ENCODE measurements around the gene TEKT1. TPM values are rescaled to one million over a fixed set of nuclear protein-coding genes. Genes with fewer than 3 reads are reported as not detected.
A peak's percentile ranks its signal among the peaks of the same experiment; 100 is the strongest.
"Not testable (repeated sequence)": the region's sequence is repeated elsewhere in the genome, so short reads cannot be mapped to it uniquely, and the experiment has no call there.

The TEKT1 gene
- polyA plus RNA-seq, 3 donors = 0.39 to 1.4 (median 0.70) TPM

DNA sequence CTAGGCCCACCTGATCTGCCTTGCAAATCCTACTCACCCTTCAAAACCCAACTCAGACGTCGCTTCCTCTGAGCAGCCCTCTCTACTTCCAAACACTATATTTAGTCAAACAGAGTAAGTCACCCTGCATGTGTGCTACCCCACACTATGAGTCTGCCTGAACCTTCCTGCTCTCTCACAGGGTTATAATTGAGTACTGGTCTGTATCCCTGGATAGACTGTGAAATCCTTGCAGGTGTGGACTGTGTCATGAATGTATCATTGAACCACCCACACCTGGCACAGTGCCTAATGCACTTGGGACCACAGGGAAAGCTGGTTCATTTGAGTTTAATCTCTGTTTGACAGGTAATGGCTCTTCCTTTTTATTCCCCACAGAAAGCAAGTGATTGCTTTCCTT lies 52.1 kb downstream of the TEKT1 start:
- DNase-seq (ENCODE audit: extremely low read depth in 1 of 11, low read depth in 9 of 11, low spot score in 4 of 11) = no peak

DNA sequence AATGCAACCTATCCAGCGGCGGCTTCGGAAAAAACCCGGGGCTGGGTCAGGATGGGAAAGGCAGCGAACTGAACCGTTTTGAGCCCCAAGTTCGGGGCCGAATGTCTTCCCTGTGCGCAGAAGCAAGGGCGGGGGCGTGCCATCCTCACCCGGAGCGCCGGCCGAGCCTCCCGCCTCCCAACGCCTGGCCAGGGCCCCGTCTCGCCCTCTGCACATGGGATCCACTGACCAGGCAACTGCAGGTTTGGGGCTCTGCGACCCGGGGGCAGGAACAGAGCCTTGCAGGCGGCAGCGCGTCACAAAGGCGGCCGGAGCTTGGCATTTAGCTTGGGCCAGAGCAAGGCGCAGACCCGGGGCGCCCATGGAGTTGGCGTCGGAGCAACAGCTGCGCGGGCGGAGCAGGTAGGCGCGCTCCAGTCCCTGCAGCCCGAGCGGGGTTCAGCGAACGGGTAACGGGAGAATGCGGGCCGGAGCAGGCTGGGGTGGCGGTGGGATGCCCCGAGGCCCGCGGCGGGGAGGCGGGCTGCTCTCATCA lies 55.6 kb downstream of the TEKT1 start, which contains the start of gene FBXO39:
Gene FBXO39, plus strand, starts transcription at position 345 of the 535 bp plus-strand sequence. CDS start 3,654 bp downstream, outside the sequence.
- no peak for DNase-seq (ENCODE audit: extremely low read depth in 1 of 11, low read depth in 9 of 11, low spot score in 4 of 11)

DNA sequence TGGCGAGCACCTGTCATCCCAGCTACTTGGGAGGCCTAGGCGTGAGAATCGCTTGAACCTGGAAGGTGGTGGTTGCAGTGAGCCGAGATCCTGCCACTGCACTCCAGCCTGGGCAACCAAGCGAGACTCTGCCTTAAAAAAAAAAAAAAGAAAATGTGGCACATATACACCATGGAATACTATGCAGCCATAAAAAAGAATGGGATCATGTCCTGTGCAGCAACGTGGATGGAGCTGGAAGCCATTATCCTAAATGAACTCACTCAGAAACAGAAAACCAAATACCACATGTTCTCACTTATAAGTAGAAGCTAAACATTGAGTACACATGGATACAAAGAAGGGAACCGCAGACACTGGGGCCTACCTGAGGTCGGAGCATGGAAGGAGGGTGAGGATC lies 56.6 kb downstream of the TEKT1 start:
- not testable (repeated sequence) for DNase-seq (ENCODE audit: extremely low read depth in 1 of 11, low read depth in 9 of 11, low spot score in 4 of 11)

DNA sequence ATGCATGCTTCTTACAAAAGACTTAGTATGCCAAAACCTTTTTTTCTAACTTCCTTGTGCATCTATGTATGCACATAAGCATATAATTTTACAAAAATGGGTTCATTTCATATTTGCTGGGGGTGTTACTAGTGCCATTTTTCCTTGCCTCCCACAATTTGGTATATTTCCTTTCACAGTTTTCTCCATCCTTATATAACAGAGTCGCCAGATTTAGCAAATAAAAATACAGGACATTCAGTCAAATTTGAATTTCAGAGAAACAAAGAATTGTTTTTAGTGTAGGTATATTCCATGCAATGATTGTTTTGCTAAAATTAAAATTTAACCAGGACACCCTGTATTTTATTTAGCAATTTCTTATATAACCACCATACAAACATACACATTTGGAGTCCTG lies 59.5 kb downstream of the TEKT1 start:
- no peak for DNase-seq (ENCODE audit: extremely low read depth in 1 of 11, low read depth in 9 of 11, low spot score in 4 of 11)

DNA sequence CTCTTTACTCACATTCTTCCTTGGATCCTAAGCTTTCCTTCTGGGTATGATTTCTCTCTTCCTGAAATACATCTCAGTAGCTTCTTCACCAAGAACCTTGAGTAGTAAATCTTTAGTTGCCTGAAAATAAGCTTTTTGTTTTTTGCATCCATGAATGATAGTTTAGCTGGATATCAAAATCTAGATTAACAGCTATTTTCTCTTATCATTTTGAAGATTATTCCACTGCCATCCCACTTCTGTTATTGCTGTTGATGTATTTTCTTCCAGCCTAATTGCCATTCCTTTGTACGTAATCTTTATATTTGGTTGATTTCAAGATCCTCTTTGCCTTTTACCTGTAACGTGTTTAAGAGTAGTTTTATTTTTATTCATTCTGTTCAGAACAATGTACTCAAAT lies 63.1 kb downstream of the TEKT1 start:
- DNase-seq (ENCODE audit: extremely low read depth in 1 of 11, low read depth in 9 of 11, low spot score in 4 of 11) = no peak

DNA sequence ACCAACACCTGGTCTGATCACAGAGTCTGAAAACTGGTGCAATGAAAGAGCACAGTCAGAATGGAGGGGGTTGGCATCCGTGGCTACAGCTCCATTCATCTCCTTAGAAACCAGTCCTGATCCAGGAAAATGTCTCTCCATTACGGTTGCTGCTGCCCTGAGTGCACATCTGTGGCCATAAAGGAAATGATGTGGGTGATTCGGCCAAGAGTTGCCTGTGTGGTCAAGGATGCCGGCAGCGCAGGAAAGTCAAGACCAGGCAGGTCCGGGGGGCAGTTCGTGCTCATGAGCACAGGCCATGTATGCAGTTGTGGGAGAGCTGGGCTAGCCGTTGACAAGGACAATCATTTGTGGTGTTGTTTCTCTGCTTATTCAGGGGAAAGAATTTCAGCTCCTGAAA lies 69.8 kb downstream of the TEKT1 start:
- no peak for DNase-seq (ENCODE audit: extremely low read depth in 1 of 11, low read depth in 9 of 11, low spot score in 4 of 11)

DNA sequence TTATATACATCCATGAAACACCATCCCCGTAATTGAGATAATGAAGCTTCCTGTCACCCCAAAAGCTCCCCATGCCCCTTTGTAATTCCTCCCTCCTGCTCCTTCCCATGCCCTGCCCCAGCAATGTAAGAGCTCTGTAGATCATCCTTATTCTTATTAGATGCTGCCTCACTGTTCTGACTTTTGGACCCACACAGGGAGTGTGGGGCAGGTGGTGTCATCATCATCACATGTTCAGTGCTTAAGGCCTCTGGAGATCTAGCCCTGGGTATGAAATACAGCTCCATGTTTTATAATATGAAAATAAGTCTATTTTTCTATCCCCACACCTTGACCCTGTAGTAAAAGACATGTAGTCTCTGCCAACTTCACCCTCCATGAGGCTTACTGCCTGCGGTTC lies 73.8 kb downstream of the TEKT1 start:
- no peak for DNase-seq (ENCODE audit: extremely low read depth in 1 of 11, low read depth in 9 of 11, low spot score in 4 of 11)

DNA sequence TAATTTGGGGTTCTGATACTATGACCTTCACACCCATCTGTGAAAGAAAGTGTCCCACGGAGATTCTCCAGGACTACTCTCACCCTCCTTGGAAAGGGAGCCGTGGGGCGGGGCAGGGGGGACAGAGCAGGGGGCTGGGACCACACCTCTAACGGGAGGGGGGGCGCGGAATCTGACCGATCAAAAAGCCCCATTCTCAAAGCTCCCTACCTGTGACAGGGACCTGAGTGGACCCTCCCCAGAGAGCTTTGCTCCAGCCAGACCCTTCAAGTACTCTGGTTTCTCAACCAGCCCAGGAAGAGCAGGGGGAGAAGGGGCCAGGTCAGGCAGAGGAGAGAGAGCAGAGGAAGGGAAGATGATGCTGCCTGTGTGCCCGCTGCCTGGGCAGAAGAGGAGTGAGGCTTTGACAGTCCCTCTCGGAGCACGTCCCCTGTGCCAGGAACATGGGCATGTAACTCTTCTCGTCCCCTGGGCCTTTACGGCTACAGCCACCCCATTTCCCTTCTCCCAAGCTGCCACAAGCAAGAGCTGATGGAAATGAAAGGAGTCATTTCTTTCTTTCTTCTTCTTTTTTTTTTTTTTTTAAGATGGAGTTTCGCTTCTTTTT lies 75.0 kb downstream of the TEKT1 start:
- no peak for DNase-seq (ENCODE audit: extremely low read depth in 1 of 11, low read depth in 9 of 11, low spot score in 4 of 11)

DNA sequence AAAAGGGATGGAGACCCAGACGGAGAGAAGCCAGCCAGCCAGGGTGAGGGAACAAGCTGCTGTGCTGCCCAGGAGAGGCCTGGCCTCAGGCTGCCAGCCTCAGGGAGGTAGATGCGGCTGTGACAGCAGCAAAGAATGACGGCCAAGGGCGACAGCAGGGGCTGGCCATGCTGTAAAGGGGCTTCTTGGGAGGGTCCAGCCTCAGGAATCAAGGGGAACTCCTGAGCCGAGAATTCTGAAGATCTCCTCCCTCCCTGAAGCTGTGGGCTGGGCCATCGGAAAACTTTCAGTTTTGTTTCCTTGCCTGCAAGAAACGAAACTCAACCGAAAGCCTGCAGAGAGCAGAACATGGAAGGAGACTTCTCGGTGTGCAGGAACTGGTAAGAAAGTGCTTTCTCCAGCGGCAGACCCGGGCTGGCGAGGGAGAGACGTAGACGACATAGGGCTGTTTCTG lies 75.8 kb downstream of the TEKT1 start, which contains the start of gene XAF1:
Gene XAF1, plus strand, starts transcription at position 316 of the 454 bp plus-strand sequence. Its CDS starts 33 bp downstream, at position 349.
- DNase-seq (ENCODE audit: extremely low read depth in 1 of 11, low read depth in 9 of 11, low spot score in 4 of 11) = peak in 1 of 11 donors; percentile 12

DNA sequence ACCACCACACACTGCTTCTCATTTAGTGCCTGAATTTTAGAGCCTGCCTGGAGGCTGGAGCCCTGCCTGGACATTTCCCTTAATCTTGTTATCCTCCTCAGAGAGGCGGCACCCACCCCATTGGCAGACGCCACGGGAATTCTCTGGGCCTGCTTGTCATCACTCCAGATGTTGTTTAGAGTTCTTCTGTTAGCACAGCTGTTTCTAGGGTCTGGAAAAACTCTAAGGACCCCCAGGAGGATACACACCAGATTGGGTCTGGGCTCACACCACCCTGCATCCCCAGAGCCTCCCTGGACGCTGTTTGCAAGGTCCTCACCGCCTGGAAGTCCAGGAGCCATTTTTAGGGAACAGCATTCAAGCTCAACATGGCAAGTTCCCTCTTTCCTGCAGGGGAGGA lies 76.2 kb downstream of the TEKT1 start:
- DNase-seq (ENCODE audit: extremely low read depth in 1 of 11, low read depth in 9 of 11, low spot score in 4 of 11) = no peak

DNA sequence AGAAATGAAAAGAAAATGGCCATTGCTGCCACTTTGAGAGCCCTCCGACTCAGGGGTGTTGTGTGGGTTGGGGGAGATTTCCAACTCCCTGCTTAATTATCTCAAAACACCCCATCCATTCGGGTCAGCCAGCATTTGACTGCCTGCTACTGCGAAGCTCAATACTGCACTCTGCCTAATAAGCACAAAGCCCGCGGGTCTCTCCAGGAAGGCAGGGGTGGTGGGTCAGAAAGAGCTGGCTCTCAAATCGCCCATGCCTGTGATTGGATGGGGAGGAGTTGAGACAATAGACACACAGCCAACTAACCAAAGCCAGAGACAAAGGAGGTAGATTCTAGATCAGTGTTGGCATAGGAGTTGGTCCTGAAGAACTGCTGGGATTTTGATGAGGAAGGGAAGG lies 78.0 kb downstream of the TEKT1 start:
- DNase-seq (ENCODE audit: extremely low read depth in 1 of 11, low read depth in 9 of 11, low spot score in 4 of 11) = no peak

DNA sequence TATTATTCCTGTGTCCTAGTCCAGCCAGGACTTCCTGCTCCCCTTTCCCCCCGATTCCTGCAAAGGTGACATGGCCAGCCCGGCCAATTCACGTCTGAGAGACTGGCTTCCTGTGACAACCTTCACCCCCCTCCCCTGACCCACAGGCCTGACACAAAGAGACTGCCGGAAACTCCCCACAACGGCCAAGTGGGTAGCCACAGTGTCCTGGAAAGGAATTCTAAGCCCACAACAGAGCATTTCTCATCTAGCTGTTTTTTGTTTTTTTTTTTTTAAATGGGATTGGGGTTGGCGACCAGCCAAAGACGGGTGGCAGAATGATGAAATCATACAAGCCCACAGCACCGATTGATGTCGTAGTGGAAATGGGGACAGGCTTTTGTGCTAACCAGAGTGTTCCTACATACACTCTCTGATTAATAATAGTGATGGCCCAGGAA lies 78.5 kb downstream of the TEKT1 start:
- peak in 3 of 11 donors; percentile 23 to 43 (median 30) for DNase-seq (ENCODE audit: extremely low read depth in 1 of 11, low read depth in 9 of 11, low spot score in 4 of 11)

DNA sequence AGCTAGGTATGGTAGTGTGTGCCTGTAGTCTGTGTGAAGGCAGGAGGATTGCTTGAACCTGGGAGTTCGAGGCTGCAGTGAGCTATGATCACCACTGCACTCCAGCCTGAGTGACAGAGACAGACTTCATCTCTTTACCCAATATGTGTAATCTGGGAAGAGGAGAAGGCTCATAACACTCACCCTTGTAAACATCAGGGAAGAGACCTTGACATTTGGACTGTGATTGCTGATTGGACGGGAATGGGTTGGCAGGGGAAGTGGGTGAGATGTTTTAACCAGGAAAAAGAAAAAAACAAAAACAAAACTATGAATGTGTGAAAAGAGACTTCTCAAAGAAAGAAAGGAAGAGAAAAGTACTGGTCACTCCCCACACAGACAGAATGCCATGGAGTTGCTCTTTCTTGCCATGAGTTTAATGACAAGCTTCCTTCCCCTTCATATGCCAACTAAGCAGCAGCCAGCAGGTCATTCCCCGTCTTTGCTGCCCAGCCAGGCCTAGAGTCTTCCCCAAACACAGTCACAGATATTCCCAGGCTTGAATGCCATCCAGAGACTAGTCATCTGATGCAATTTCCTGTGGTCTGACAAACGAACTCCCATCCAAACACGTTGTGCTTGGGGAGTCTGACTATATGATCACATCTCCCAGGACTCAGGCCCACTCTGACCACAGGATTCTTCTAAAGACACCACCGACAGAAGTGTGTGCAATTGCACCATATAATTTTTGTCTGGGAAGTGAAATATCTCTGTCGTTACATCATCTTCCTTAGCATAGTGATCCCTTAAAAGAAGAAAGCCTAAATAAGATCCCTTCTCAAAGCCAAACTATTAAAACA lies 79.2 kb downstream of the TEKT1 start:
- no peak for DNase-seq (ENCODE audit: extremely low read depth in 1 of 11, low read depth in 9 of 11, low spot score in 4 of 11)

DNA sequence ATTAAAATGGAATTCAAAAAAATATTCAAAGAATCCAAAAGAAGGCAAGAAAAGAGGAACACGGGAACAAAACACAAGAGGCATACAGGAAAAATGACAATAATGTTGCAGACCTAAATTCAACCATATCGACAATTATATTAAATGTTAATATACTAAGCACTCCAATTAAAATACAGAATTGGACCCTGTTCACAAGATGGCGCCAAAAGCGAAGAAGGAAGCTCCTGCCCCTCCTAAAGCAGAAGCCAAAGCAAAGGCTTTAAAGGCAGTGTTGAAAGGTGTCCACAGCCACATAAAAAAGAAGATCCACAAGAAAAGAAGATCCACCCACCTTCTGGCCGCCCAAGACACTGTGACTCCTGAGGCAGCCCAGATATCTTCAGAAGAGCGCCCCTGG lies 82.0 kb downstream of the TEKT1 start:
- DNase-seq (ENCODE audit: extremely low read depth in 1 of 11, low read depth in 9 of 11, low spot score in 4 of 11) = no peak

DNA sequence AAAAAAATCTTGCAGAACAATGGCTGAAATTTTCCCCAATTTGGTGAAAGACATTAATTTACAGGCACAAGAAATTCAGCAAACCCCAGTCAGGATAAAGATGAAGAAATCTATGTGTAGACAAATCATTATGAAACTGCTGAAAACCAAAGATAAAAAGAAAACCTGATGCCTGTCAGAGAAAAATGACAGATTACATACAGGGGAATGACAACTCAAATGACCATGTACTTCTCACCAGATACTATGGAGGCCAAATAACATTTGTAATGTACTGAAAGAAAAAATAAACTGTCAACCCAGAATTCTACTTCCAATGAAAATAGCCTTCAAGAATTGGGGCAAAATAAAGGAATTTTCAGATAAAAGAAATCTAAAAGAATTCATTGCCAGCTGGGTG lies 82.9 kb downstream of the TEKT1 start:
- DNase-seq (ENCODE audit: extremely low read depth in 1 of 11, low read depth in 9 of 11, low spot score in 4 of 11) = no peak

Other genes with a start within 250 kb of the TEKT1 start
- gene KIAA0753, start 191.0 kb downstream of the TEKT1 start, polyA plus RNA-seq (ENCODE audit: insufficient read length in 3 of 3) = 10 to 100 TPM; 33.2 to 41.6 (median 39.0) TPM
- 100 to 1,000 TPM in 1 of 3 donors, 10 to 100 TPM in 2; 80.4 to 104 (median 96.3) TPM for gene TXNDC17, start 190.7 kb downstream of the TEKT1 start, polyA plus RNA-seq (ENCODE audit: insufficient read length in 3 of 3)
- gene MED31, start 180.1 kb downstream of the TEKT1 start, polyA plus RNA-seq (ENCODE audit: insufficient read length in 3 of 3) = 10 to 100 TPM; 23.2 to 26.7 (median 24.7) TPM
- gene C17orf100, start 180.0 kb downstream of the TEKT1 start, polyA plus RNA-seq (ENCODE audit: insufficient read length in 3 of 3) = 10 to 100 TPM; 10.3 to 11.3 (median 11.2) TPM
- gene SLC13A5, start 118.4 kb downstream of the TEKT1 start, polyA plus RNA-seq (ENCODE audit: insufficient read length in 3 of 3) = 1 to 10 TPM; 2.4 to 4.1 (median 3.5) TPM
- 10 to 100 TPM in 1 of 3 donors, 1 to 10 TPM in 2; 5.5 to 32.6 (median 9.8) TPM for gene XAF1, start 75.7 kb downstream of the TEKT1 start, polyA plus RNA-seq (ENCODE audit: insufficient read length in 3 of 3)
- under 1 TPM in 2 of 3 donors, not detected in 1; 0.06 to 0.21 TPM for gene FBXO39, start 55.5 kb downstream of the TEKT1 start, polyA plus RNA-seq (ENCODE audit: insufficient read length in 3 of 3)
- gene ALOX12, start 164.3 kb upstream of the TEKT1 start, polyA plus RNA-seq (ENCODE audit: insufficient read length in 3 of 3) = 1 to 10 TPM; 1.6 to 2.6 (median 2.3) TPM
- gene RNASEK, start 180.9 kb upstream of the TEKT1 start, polyA plus RNA-seq (ENCODE audit: insufficient read length in 3 of 3) = 100 to 1,000 TPM; 162 to 199 (median 190) TPM
- 10 to 100 TPM; 23.7 to 28.0 (median 25.2) TPM for gene BCL6B, start 191.3 kb upstream of the TEKT1 start, polyA plus RNA-seq (ENCODE audit: insufficient read length in 3 of 3)
- gene SLC16A13, start 204.3 kb upstream of the TEKT1 start, polyA plus RNA-seq (ENCODE audit: insufficient read length in 3 of 3) = 1 to 10 TPM; 3.3 to 4.6 (median 4.5) TPM
- under 1 TPM; 0.52 to 0.67 (median 0.53) TPM for gene SLC16A11, start 212.4 kb upstream of the TEKT1 start, polyA plus RNA-seq (ENCODE audit: insufficient read length in 3 of 3)
- gene CLEC10A, start 248.5 kb upstream of the TEKT1 start, polyA plus RNA-seq (ENCODE audit: insufficient read length in 3 of 3) = 1 to 10 TPM in 1 of 3 donors, under 1 TPM in 2; 0.89 to 2.2 (median 0.92) TPM